Adrenal gland (tissue), 5 donors: ENCODE measurements around the gene MUC6.

Experiments used
- CTCF ChIP-seq, 6 experiments: fragments of 450-650 bp in 4 of 6; fragments of 200-600 bp in 2 of 6; sonication (generic) in 1 of 6; IDR thresholded peaks; 1 replicate in 5 of 6; 2 replicates in 1 of 6; pipeline versions ENCODE4 v1.5.1 to v1.8.0; 2016 to 2021; ENCODE audit warnings: antibody characterized with exemption in 6 of 6, mild to moderate bottlenecking in 2 of 6, moderate library complexity in 1 of 6
- POLR2A ChIP-seq, 2 donors: fragments of 450-650 bp; IDR thresholded peaks; one replicate each; pipeline ENCODE4 v1.6.1; 2017; ENCODE audit warnings: antibody characterized with exemption in 2 of 2, mild to moderate bottlenecking in 2 of 2, moderate library complexity in 1 of 2
- donor health status: DM: no; HTN: no; CAD: no.

GRCh38 chr11:984546-984945 lies 52.0 kb downstream of the MUC6 start:
- no peak for TF ChIP-seq POLR2A (IDR thresholded peaks at IDR 0.05)
- no peak for TF ChIP-seq CTCF (IDR thresholded peaks at IDR 0.05)
